ENCODE results near the gene FER1L5. TPM values are rescaled to one million over a fixed set of nuclear protein-coding genes. Genes with fewer than 3 reads are reported as not detected.

Gene FER1L5
- total and polyA plus RNA-seq, 2 donors (not counting 1 experiment from before 2014, with no cell fraction given) = not detected

DNA sequence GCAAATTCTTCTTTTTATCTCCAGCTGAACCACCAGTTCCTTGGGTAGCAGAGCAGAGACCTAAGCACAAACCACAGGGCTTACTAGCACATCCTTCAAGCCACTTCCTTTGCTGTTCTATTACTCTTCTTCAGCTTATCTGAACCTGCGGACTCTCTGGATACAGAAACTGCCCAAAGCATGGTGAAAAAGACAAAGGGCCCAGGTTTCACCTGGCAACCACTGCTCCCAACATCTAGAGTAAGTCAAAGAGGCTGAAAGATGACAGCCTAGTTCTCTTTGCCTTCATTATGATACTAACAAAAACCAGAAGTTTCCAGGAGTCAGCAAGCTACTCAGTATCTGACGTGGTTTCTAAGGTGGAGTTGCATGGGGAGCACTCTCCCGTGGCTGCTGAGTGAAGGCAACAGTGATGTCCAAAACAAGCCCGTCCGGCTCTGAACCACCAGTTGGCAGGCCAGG is 47.8 kb upstream of the FER1L5 start:
- H4K20me1 ChIP-seq (ENCODE audit: control insufficient read depth, insufficient read depth, low read length, poor library complexity, severe bottlenecking) = no peaks in the 10 kb centered on the region
- no peaks in the 10 kb centered on the region for H3K27me3 ChIP-seq (replicated peaks in 1 of 4; ENCODE audit: control extremely low read depth in 1 of 4, control insufficient read depth in 3 of 4, insufficient read depth in 4 of 4, low read length in 3 of 4)
- no peak overlapping the region for H3K9ac ChIP-seq (ENCODE audit: low read length)
- H3K4me2 ChIP-seq (replicated peaks; ENCODE audit: low read depth, low read length, poor library complexity, severe bottlenecking) = no peak overlapping the region
- intact Hi-C loops (cut with micrococcal nuclease) = no loop called here
- ChIA-PET POLR2A (no interaction called here), CTCF (interaction anchor here (1.0 kb wide), 1 partner anchor 9 kb away, joined by 3 read pairs; no protein-coding TSS in a partner anchor)
- H3K9me3 ChIP-seq (ENCODE audit: control extremely low read depth in 1 of 3, control insufficient read depth in 2 of 3, insufficient read depth in 1 of 3, low read length in 2 of 3) = no peaks in the 10 kb centered on the region
- H3K79me2 ChIP-seq (ENCODE audit: control insufficient read depth, insufficient read depth, low read length) = no peaks in the 10 kb centered on the region
- H3K9me3 Mint-ChIP-seq (ENCODE audit: insufficient read depth) = no peaks in the 10 kb centered on the region
- H3K27ac Mint-ChIP-seq = no peak overlapping the region
- no peak for ATAC-seq (ENCODE audit: low read depth)
- H3K4me3 Mint-ChIP-seq = no peak overlapping the region
- no peak for DNase-seq
- no peaks in the 10 kb centered on the region for H3K27me3 Mint-ChIP-seq
- no peaks in the 10 kb centered on the region for H3K4me1 ChIP-seq (ENCODE audit: control insufficient read depth in 2 of 2, insufficient read depth in 2 of 2, low read length in 2 of 2)
- 67% methylated on average over 5 of the region's 5 CpGs for WGBS (ENCODE audit: insufficient coverage)
- H3K36me3 ChIP-seq (replicated peaks in 1 of 2; ENCODE audit: control extremely low read depth in 1 of 2, control insufficient read depth in 1 of 2, extremely low read depth in 1 of 2, insufficient read depth in 2 of 2, low read length in 1 of 2) = peaks cover 10 to 57% of the 10 kb centered on the region in 2 experiments
- no peak overlapping the region for H2AFZ ChIP-seq (ENCODE audit: insufficient read depth, low read depth, low read length, poor library complexity, severe bottlenecking)
- no peaks in the 10 kb centered on the region for H3K4me1 Mint-ChIP-seq
- no peak for TF ChIP-seq EZH2 (IDR thresholded peaks at IDR 0.05; ENCODE audit: borderline replicate concordance, insufficient read depth, low read depth, low read length, poor library complexity, severe bottlenecking)
- TF ChIP-seq, protein P1, sequence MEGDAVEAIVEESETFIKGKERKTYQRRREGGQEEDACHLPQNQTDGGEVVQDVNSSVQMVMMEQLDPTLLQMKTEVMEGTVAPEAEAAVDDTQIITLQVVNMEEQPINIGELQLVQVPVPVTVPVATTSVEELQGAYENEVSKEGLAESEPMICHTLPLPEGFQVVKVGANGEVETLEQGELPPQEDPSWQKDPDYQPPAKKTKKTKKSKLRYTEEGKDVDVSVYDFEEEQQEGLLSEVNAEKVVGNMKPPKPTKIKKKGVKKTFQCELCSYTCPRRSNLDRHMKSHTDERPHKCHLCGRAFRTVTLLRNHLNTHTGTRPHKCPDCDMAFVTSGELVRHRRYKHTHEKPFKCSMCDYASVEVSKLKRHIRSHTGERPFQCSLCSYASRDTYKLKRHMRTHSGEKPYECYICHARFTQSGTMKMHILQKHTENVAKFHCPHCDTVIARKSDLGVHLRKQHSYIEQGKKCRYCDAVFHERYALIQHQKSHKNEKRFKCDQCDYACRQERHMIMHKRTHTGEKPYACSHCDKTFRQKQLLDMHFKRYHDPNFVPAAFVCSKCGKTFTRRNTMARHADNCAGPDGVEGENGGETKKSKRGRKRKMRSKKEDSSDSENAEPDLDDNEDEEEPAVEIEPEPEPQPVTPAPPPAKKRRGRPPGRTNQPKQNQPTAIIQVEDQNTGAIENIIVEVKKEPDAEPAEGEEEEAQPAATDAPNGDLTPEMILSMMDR (IDR thresholded peaks at IDR 0.05) = no peak
- H3K4me3 ChIP-seq (ENCODE audit: control extremely low read depth in 1 of 5, extremely low read depth in 1 of 5, insufficient read depth in 1 of 5, low read depth in 2 of 5, low read length in 4 of 5) = no peak overlapping the region
- H3K27ac ChIP-seq (ENCODE audit: low read length in 2 of 2) = no peak overlapping the region

DNA sequence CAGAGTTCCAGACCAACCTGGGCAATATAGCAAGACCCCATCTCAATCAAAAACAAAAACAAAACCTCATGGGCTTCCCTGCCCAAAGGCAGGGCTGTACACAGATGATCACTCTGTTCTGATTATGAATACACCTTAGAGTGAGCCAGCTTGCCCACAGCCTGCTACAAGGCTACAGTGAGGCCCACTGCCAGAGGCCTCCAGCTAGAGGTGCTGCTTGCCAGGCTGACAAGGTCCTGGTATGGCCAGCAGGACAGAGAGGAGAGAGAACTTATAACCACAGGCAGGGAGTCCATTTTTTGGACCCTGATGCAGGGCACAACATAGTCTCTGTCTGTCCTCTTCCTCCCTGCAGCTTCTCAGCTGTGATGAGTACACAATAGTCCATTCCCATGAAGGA is 46.0 kb upstream of the FER1L5 start:
- Histone ChIP-seq H3K4me3 (ENCODE audit: control extremely low read depth in 1 of 5, extremely low read depth in 1 of 5, insufficient read depth in 1 of 5, low read depth in 2 of 5, low read length in 4 of 5) (no peak overlapping the region), H3K9ac (ENCODE audit: low read length) (no peak overlapping the region), H2AFZ (ENCODE audit: insufficient read depth, low read depth, low read length, poor library complexity, severe bottlenecking) (no peak overlapping the region), H3K36me3 (replicated peaks in 1 of 2; ENCODE audit: control extremely low read depth in 1 of 2, control insufficient read depth in 1 of 2, extremely low read depth in 1 of 2, insufficient read depth in 2 of 2, low read length in 1 of 2) (peaks cover 14 to 72% of the 10 kb centered on the region in 2 experiments), H4K20me1 (ENCODE audit: control insufficient read depth, insufficient read depth, low read length, poor library complexity, severe bottlenecking) (no peaks in the 10 kb centered on the region), H3K27me3 (replicated peaks in 1 of 4; ENCODE audit: control extremely low read depth in 1 of 4, control insufficient read depth in 3 of 4, insufficient read depth in 4 of 4, low read length in 3 of 4) (no peaks in the 10 kb centered on the region), H3K9me3 (ENCODE audit: control extremely low read depth in 1 of 3, control insufficient read depth in 2 of 3, insufficient read depth in 1 of 3, low read length in 2 of 3) (no peaks in the 10 kb centered on the region), H3K79me2 (ENCODE audit: control insufficient read depth, insufficient read depth, low read length) (no peaks in the 10 kb centered on the region), H3K4me2 (replicated peaks; ENCODE audit: low read depth, low read length, poor library complexity, severe bottlenecking) (no peak overlapping the region), H3K27ac (ENCODE audit: low read length in 2 of 2) (no peak overlapping the region), H3K4me1 (ENCODE audit: control insufficient read depth in 2 of 2, insufficient read depth in 2 of 2, low read length in 2 of 2) (no peaks in the 10 kb centered on the region)
- TF ChIP-seq, protein P1 (IDR thresholded peaks at IDR 0.05) = no peak
- no peak for TF ChIP-seq EZH2 (IDR thresholded peaks at IDR 0.05; ENCODE audit: borderline replicate concordance, insufficient read depth, low read depth, low read length, poor library complexity, severe bottlenecking)
- ChIA-PET POLR2A (no interaction called here), CTCF (no interaction called here)
- no peaks in the 10 kb centered on the region for H3K27me3 Mint-ChIP-seq
- ATAC-seq (ENCODE audit: low read depth) (no peak), DNase-seq (no peak)
- H3K4me3 Mint-ChIP-seq = no peak overlapping the region
- no peaks in the 10 kb centered on the region for H3K4me1 Mint-ChIP-seq
- intact Hi-C loops (cut with micrococcal nuclease) = no loop called here
- no peaks in the 10 kb centered on the region for H3K9me3 Mint-ChIP-seq (ENCODE audit: insufficient read depth)
- no peak overlapping the region for H3K27ac Mint-ChIP-seq
